ENCODE results near the gene GLIPR2. TPM values are rescaled to one million over a fixed set of nuclear protein-coding genes. Genes with fewer than 3 reads are reported as not detected.

GLIPR2 gene
- total and polyA plus RNA-seq, 2 of the 13 experiments (the other 11 are each of a cell fraction or from before 2014, with no cell fraction given) = 0.08 to 0.42 TPM

DNA sequence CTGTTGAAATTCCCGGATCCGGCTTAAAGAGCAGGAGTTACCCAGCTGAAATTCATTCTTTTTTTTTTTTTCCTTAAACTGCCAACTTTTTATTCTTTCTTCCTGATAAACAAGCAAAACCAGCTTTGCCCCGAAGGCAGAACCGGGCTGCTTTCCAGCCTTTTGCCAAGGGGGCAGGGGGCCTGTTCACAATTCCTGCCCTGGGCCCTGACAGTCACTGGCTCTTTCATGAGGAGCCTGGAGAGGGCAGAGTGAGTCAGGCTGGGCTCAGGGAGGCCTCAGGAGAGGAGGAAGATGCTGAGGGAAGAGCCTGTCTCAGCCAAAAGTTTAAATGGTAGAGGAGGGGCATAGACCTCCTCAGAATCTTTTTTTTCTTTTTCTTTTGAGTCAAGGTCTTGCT, 4.8 kb downstream of the GLIPR2 start:
- H3K9ac ChIP-seq (ENCODE audit: insufficient read depth, low read depth, low read length) = no peak overlapping the region
- H3K27ac ChIP-seq (ENCODE audit: extremely low read length, insufficient read depth, low read length) = no peak overlapping the region
- peaks cover 26% of the 10 kb centered on the region for H3K4me1 ChIP-seq (ENCODE audit: insufficient read depth, low read length)
- no peak overlapping the region for H3K4me3 ChIP-seq (replicated peaks in 1 of 3; ENCODE audit: insufficient read depth in 1 of 3, low read depth in 2 of 3, low read length in 3 of 3)
- H3K27me3 ChIP-seq (ENCODE audit: control insufficient read depth in 1 of 2, insufficient read depth in 2 of 2, low read length in 2 of 2) = peaks cover 9 to 37% of the 10 kb centered on the region in 2 experiments
- DNase-seq (ENCODE audit: low spot score) (no peak), ATAC-seq (peak; percentile 32), FAIRE-seq (no peak)
- in situ Hi-C loops (cut with HindIII; ENCODE audit: extremely low pct_ligation_motif_present, low pct_unique_long_range_greater_than_20kb) = no loop called here
- POLR2A ChIA-PET = no interaction called here
- intact Hi-C loops (cut with micrococcal nuclease; ENCODE audit: unreplicated experiment) = no loop called here
- H3K36me3 ChIP-seq (replicated peaks in 1 of 2; ENCODE audit: control insufficient read depth in 1 of 2, insufficient read depth in 2 of 2, low read length in 2 of 2) = no peaks in the 10 kb centered on the region
- no peaks in the 10 kb centered on the region for H3K79me2 ChIP-seq (ENCODE audit: insufficient read depth, low read length)
- CTCF ChIA-PET (ENCODE audit: low intra/inter-chr PET ratio, low total read pairs) = no interaction called here
- TF ChIP-seq ARID2 (CRISPR knock-in tag; IDR thresholded peaks at IDR 0.05; ENCODE audit: borderline replicate concordance) (no peak), FOXA3 (CRISPR knock-in tag; IDR thresholded peaks at IDR 0.05) (no peak), ZNF766 (CRISPR knock-in tag; IDR thresholded peaks at IDR 0.05; ENCODE audit: borderline replicate concordance) (no peak), SMAD3 (CRISPR knock-in tag; IDR thresholded peaks at IDR 0.05) (no peak), STAG1 (CRISPR knock-in tag; IDR thresholded peaks at IDR 0.05) (peak; percentile 29), RFX3 (CRISPR knock-in tag; IDR thresholded peaks at IDR 0.05) (no peak), DNMT1 (CRISPR knock-in tag; IDR thresholded peaks at IDR 0.05) (no peak), ZNF7 (CRISPR knock-in tag; IDR thresholded peaks at IDR 0.05) (no peak), TP53 (CRISPR knock-in tag; conservative IDR thresholded peaks at IDR 0.05) (no peak), RFXAP (CRISPR knock-in tag; IDR thresholded peaks at IDR 0.05; ENCODE audit: borderline replicate concordance) (no peak), KAT7 (CRISPR knock-in tag; IDR thresholded peaks at IDR 0.05; ENCODE audit: borderline replicate concordance) (no peak), ZNF660 (CRISPR knock-in tag; IDR thresholded peaks at IDR 0.05; ENCODE audit: borderline replicate concordance, low read depth) (no peak)
- TF ChIP-seq, protein P1, sequence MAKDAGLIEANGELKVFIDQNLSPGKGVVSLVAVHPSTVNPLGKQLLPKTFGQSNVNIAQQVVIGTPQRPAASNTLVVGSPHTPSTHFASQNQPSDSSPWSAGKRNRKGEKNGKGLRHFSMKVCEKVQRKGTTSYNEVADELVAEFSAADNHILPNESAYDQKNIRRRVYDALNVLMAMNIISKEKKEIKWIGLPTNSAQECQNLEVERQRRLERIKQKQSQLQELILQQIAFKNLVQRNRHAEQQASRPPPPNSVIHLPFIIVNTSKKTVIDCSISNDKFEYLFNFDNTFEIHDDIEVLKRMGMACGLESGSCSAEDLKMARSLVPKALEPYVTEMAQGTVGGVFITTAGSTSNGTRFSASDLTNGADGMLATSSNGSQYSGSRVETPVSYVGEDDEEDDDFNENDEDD (CRISPR knock-in tag; IDR thresholded peaks at IDR 0.05; ENCODE audit: borderline replicate concordance) = no peak
- TF ChIP-seq, protein P2, sequence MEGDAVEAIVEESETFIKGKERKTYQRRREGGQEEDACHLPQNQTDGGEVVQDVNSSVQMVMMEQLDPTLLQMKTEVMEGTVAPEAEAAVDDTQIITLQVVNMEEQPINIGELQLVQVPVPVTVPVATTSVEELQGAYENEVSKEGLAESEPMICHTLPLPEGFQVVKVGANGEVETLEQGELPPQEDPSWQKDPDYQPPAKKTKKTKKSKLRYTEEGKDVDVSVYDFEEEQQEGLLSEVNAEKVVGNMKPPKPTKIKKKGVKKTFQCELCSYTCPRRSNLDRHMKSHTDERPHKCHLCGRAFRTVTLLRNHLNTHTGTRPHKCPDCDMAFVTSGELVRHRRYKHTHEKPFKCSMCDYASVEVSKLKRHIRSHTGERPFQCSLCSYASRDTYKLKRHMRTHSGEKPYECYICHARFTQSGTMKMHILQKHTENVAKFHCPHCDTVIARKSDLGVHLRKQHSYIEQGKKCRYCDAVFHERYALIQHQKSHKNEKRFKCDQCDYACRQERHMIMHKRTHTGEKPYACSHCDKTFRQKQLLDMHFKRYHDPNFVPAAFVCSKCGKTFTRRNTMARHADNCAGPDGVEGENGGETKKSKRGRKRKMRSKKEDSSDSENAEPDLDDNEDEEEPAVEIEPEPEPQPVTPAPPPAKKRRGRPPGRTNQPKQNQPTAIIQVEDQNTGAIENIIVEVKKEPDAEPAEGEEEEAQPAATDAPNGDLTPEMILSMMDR (CRISPR knock-in tag; IDR thresholded peaks at IDR 0.05) = peak; percentile 46
- TF ChIP-seq, protein P3, sequence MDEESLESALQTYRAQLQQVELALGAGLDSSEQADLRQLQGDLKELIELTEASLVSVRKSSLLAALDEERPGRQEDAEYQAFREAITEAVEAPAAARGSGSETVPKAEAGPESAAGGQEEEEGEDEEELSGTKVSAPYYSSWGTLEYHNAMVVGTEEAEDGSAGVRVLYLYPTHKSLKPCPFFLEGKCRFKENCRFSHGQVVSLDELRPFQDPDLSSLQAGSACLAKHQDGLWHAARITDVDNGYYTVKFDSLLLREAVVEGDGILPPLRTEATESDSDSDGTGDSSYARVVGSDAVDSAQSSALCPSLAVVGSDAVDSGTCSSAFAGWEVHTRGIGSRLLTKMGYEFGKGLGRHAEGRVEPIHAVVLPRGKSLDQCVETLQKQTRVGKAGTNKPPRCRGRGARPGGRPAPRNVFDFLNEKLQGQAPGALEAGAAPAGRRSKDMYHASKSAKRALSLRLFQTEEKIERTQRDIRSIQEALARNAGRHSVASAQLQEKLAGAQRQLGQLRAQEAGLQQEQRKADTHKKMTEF (CRISPR knock-in tag; IDR thresholded peaks at IDR 0.05) = no peak
- TF ChIP-seq, protein P4, sequence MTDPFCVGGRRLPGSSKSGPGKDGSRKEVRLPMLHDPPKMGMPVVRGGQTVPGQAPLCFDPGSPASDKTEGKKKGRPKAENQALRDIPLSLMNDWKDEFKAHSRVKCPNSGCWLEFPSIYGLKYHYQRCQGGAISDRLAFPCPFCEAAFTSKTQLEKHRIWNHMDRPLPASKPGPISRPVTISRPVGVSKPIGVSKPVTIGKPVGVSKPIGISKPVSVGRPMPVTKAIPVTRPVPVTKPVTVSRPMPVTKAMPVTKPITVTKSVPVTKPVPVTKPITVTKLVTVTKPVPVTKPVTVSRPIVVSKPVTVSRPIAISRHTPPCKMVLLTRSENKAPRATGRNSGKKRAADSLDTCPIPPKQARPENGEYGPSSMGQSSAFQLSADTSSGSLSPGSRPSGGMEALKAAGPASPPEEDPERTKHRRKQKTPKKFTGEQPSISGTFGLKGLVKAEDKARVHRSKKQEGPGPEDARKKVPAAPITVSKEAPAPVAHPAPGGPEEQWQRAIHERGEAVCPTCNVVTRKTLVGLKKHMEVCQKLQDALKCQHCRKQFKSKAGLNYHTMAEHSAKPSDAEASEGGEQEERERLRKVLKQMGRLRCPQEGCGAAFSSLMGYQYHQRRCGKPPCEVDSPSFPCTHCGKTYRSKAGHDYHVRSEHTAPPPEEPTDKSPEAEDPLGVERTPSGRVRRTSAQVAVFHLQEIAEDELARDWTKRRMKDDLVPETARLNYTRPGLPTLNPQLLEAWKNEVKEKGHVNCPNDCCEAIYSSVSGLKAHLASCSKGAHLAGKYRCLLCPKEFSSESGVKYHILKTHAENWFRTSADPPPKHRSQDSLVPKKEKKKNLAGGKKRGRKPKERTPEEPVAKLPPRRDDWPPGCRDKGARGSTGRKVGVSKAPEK (CRISPR knock-in tag; IDR thresholded peaks at IDR 0.05; ENCODE audit: borderline replicate concordance) = no peak
- no TSS peak for BruUV-seq (replicated peaks)
- H3K4me2 ChIP-seq (ENCODE audit: low read depth, low read length) = no peak overlapping the region
- no peak overlapping the region for H2AFZ ChIP-seq (ENCODE audit: low read length)
- 48% methylated on average over 4 of the region's 4 CpGs for WGBS (ENCODE audit: low lambda C conversion rate)
- no peaks in the 10 kb centered on the region for H4K20me1 ChIP-seq (ENCODE audit: insufficient read depth, low read length)
- peaks cover 10% of the 10 kb centered on the region; the same call in 1 of the 2 replicates for H3K9me3 ChIP-seq (ENCODE audit: low read length)
